LNCAP (cell line): ENCODE data around the gene TH.

Experiments used
- TF ChIP-seq, protein P1 (sequence below): fragments of 450-650 bp; IDR thresholded peaks from 2 replicates; pipeline ENCODE4 v1.5.1; 2017; ENCODE audit warnings: mild to moderate bottlenecking

The TH gene

DNA sequence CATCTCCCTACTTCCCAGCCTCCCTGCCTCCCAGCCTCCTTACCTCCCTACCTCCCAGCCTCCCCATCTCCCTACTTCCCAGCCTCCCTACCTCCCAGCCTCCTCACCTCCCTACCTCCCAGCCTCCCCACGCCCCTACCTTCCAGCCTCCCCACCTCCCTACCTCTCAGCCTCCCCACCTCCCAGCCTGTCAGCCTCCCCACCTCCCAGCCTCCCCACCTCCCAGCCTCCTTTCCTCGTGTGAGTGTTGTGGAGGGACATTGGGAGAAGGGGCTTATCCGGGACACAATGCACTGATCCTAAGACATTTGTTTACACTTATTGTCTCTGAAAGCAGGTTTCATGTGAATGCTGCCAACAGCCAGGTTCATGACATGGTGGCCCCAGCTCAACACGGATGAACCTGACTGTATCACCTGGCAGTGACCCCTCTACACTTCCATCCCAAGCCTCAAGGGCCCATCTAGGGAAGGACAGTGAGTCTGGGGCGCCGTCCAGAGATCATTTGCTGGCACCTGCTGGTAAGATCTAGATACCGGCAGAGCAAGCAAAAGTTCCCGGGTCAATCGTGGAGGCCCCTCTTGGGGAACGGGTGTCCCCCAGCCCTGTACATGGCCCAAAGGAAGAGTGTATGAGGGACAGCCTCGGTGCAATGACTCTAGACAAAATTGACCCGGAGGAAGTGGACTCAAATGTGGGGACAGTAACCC, 34.5 kb upstream of the TH start:
- TF ChIP-seq, protein P1, sequence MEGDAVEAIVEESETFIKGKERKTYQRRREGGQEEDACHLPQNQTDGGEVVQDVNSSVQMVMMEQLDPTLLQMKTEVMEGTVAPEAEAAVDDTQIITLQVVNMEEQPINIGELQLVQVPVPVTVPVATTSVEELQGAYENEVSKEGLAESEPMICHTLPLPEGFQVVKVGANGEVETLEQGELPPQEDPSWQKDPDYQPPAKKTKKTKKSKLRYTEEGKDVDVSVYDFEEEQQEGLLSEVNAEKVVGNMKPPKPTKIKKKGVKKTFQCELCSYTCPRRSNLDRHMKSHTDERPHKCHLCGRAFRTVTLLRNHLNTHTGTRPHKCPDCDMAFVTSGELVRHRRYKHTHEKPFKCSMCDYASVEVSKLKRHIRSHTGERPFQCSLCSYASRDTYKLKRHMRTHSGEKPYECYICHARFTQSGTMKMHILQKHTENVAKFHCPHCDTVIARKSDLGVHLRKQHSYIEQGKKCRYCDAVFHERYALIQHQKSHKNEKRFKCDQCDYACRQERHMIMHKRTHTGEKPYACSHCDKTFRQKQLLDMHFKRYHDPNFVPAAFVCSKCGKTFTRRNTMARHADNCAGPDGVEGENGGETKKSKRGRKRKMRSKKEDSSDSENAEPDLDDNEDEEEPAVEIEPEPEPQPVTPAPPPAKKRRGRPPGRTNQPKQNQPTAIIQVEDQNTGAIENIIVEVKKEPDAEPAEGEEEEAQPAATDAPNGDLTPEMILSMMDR: no peak

DNA sequence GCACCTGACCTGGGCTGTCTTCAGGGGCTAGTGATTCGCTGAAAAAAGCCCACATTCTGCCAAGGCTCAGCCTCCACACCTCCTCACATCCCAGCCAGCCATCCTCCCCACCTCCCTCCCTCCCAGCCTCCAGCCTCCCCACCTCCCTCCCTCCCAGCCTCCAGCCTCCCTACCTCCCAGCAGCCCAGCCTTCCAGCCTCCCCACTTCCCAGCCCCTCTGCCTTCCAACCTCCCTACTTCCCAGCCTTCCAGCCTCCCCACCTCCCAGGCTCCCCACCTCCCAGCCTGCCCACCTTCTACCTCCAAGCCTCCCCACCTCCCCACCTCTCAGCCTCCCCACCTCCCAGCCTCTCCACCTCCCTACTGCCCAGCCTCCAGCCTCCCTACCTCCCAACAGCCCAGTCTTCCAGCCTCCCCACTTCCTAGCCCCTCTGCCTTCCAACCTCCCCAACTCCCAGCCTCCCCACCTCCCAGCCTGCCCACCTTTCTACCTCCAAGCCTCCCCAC, 33.7 kb upstream of the TH start:
- TF ChIP-seq, protein P1: no peak

DNA sequence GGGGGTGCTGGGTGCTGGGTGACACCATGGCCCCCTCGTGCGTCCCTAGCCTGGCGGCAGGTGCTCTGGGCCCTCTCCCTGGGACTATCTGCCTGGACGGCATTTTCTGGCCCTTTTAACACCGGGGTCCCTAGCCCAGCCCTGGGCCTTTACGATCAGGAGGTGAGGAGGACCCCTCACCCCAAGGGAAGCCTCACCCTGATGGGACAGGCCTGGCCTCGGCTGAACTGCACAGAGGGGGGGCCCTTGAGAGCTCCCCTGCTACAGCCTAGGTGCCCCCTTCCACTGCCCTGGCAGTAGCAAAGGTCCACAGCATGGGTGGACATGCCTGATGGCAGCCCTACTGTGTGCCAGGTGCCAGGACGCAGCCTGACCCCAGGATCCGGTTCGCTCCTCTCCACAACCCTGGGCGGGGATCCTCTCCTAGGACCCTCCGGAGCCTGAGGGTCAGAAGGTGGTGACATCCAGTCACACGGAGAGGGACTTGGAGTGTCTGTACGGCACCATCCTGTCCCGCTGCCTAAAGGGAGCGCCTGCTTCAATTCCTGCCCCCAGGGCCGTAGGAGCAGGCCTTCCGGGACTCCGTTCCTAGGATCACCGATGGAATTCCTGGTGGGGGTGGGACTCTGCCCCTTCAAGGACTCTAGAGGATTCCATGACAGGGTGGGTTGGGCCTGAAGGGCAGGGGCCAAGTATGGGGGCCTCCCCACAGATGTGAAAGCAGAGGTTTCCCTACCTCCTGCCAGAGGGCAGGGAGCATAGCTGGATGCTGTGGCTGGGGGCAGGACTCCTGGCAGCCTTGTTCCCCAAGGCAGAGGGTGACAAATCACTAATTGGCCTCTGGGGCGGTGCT, 33.0 kb upstream of the TH start:
- TF ChIP-seq, protein P1: no peak

DNA sequence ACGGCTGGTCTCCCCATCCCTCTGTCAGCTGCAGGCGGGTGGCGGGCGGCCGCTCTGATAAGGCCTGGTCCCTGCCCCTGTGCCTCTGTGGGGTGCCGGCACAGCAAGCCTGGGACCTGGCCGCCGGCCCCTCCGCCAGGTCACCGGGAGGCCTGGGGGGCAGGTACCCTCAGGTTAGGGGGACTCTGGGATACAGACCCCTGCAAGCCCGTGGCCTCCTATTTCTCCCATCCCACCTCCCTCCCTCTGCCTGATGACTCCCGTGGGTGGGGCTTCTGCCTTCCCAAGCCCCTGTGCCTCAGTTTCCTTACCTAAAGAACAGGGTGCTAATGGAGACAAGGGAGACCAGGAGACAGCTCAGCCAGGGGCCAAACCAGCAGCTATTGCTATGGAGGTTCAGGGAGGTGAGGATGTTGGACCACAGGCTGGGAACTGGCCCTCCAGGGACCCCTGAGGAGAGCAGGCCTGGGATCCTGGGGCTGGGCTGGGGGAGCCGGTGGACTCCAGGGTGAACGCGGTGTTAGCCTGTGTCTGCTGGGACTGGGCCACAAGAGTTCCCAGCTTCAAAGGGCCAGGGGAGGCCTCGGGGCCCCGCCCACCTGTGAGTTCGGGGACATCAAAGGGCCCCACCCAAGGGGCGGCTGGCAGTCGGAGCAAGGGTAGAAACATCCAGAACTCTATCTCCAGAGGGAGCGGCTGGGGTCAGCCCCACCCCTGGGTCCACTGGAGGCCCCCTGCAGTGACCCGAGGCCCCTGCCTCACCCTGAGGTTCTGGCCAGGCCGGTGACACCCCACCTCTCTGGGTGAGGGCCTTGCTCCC, 32.0 kb upstream of the TH start:
- TF ChIP-seq, protein P1: no peak

DNA sequence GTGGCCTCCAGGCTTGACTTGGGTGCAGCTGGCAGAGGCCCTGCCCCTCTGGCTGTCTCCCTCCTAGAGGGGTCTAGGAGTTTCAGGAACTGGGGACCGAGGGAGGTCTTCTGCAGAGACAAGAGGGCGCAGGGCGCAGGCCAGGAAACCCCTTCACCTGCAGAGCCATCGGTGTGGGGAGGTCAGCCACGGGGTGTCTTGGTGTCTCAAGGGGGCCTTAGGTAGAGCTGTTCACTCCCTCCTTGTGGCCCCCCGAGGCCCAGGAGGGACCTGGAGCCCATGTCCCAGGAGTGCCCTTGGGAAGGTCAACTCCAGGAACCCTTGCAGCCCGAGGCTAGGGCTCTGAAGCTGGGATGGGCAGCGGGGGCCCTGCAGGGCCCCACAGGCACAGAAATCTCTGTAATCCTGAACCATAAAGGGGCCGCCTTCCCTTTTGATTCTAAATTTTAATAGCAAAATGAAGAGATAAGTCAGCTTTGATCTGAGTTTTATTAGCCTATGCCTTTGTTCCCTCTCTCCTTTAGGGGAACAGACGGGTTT, 31.4 kb upstream of the TH start:
- TF ChIP-seq, protein P1: no peak

DNA sequence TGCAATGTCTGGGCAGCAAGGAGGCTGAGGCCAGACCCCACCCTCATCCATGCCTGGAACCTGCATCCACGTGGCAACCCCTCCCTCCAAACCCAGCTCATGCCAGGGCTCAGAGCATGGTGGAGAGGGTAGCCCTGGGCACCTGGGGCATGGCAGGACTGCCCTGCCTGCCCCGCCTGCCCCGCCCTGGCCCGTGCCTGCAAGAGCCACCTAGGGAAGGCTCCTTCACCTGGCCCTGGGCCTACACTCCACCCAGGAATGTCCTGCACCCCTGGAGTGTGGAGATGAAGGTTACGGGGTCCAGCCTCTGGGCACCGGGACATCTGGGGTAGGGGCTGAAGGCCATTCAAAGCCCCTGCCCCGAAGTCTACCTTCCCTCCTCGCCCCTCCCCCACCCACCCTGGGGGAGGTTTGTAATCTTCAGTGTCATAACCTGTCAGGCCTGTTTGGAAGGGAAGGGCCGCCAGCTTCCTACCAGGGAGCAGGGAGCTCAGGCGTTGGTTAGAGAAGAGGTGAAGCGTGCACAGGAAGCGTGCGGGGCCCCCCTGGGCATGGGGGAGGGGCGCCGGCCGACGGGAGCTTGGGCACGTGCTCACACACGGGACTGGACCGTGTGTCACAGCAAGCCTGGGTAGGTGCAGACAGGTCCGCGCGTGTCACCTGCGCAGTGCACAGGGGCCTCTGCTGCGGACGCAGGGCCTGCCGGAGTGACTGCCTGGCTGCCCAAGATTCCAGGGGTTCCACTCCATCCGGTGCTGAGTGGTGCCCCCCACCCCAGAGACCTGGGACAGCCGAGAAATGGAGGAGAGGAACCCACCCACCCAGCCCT, 30.7 kb upstream of the TH start:
- TF ChIP-seq, protein P1: no peak
